Measurements from ENCODE around the gene PPAN. TPM values are rescaled to one million over a fixed set of nuclear protein-coding genes. Genes with fewer than 3 reads are reported as not detected.

The PPAN gene
- total RNA-seq, 1 donor: 19.2 TPM

DNA sequence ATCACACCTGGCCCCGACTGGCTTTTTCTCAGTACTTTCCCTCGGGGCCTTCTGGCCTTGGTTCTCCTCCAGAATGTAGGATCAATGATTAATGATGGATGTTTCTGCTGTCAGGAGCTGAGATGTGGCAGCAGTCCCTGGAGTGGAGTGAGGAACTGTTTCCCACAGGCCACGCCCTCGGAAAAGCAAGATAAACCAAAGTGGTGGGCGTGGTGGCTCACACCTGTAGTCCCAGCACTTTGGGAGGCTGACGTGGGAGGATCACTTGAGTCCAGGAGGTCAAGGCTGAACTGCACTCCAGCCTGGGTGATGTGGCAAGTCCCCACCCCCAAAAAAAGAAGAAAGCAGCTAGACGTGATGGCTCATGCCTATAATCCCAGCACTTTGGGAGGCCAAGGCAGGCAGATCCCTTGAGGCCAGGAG lies 27.1 kb upstream of the PPAN start:
- Histone ChIP-seq H3K4me1 (ENCODE audit: insufficient read depth, low read length) (no peaks in the 10 kb centered on the region), H3K4me3 (ENCODE audit: insufficient read depth, low read length) (no peak overlapping the region), H3K27me3 (ENCODE audit: insufficient read depth, low read length) (no peaks in the 10 kb centered on the region), H3K4me2 (ENCODE audit: insufficient read depth, low read length) (no peak overlapping the region), H3K9me3 (ENCODE audit: low read depth, low read length) (no peaks in the 10 kb centered on the region), H4K20me1 (ENCODE audit: insufficient read depth, low read length) (no peaks in the 10 kb centered on the region), H3K27ac (ENCODE audit: low read depth, low read length) (no peak overlapping the region), H3K36me3 (ENCODE audit: insufficient read depth, low read length) (no peaks in the 10 kb centered on the region), H3K79me2 (ENCODE audit: insufficient read depth, low read length) (no peaks in the 10 kb centered on the region), H2AFZ (ENCODE audit: low read length) (no peak overlapping the region)
- TF ChIP-seq, protein P1, sequence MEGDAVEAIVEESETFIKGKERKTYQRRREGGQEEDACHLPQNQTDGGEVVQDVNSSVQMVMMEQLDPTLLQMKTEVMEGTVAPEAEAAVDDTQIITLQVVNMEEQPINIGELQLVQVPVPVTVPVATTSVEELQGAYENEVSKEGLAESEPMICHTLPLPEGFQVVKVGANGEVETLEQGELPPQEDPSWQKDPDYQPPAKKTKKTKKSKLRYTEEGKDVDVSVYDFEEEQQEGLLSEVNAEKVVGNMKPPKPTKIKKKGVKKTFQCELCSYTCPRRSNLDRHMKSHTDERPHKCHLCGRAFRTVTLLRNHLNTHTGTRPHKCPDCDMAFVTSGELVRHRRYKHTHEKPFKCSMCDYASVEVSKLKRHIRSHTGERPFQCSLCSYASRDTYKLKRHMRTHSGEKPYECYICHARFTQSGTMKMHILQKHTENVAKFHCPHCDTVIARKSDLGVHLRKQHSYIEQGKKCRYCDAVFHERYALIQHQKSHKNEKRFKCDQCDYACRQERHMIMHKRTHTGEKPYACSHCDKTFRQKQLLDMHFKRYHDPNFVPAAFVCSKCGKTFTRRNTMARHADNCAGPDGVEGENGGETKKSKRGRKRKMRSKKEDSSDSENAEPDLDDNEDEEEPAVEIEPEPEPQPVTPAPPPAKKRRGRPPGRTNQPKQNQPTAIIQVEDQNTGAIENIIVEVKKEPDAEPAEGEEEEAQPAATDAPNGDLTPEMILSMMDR (IDR thresholded peaks at IDR 0.05; ENCODE audit: extremely low read depth, low read depth, low read length): no peak
- DNase-seq (ENCODE audit: insufficient read length, low spot score, missing footprints): peak; percentile 23

GRCh38 chr19:10083911-10084310 lies 22.3 kb upstream of the PPAN start:
- TF ChIP-seq, protein P1 (IDR thresholded peaks at IDR 0.05; ENCODE audit: extremely low read depth, low read depth, low read length): no peak
- no peak overlapping the region for H3K4me3 ChIP-seq (ENCODE audit: insufficient read depth, low read length)
- no peaks in the 10 kb centered on the region for H3K79me2 ChIP-seq (ENCODE audit: insufficient read depth, low read length)
- H3K4me2 ChIP-seq (ENCODE audit: insufficient read depth, low read length): no peak overlapping the region
- no peak overlapping the region for H2AFZ ChIP-seq (ENCODE audit: low read length)
- no peaks in the 10 kb centered on the region for H3K36me3 ChIP-seq (ENCODE audit: insufficient read depth, low read length)
- DNase-seq (ENCODE audit: insufficient read length, low spot score, missing footprints): no peak
- no peaks in the 10 kb centered on the region for H3K9me3 ChIP-seq (ENCODE audit: low read depth, low read length)
- H3K27me3 ChIP-seq (ENCODE audit: insufficient read depth, low read length): no peaks in the 10 kb centered on the region
- H3K27ac ChIP-seq (ENCODE audit: low read depth, low read length): no peak overlapping the region
- peaks cover 3% of the 10 kb centered on the region for H3K4me1 ChIP-seq (ENCODE audit: insufficient read depth, low read length)
- H4K20me1 ChIP-seq (ENCODE audit: insufficient read depth, low read length): peaks cover 4% of the 10 kb centered on the region

DNA sequence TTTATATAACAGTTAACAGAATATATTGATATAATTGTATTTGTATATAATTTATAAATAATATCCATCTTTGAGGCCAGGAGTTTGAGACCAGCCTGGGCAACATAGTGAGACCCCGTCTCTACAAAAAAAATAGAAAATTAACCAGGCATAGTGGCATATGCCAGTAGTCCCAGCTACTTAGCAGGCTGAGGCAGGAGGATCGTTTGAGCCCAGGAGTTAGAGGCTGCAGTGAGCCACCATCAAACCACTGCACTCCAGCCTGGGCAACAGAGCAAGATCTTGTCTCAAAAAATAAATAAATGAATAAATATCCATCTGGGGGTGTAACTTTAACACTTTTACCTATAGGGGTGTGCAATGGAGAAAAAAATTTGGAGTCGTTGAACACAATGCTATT lies 21.4 kb upstream of the PPAN start:
- H3K4me2 ChIP-seq (ENCODE audit: insufficient read depth, low read length): no peak overlapping the region
- no peak overlapping the region for H3K27ac ChIP-seq (ENCODE audit: low read depth, low read length)
- H3K36me3 ChIP-seq (ENCODE audit: insufficient read depth, low read length): no peaks in the 10 kb centered on the region
- peaks cover 4% of the 10 kb centered on the region for H4K20me1 ChIP-seq (ENCODE audit: insufficient read depth, low read length)
- no peak for DNase-seq (ENCODE audit: insufficient read length, low spot score, missing footprints)
- H3K27me3 ChIP-seq (ENCODE audit: insufficient read depth, low read length): no peaks in the 10 kb centered on the region
- H3K4me3 ChIP-seq (ENCODE audit: insufficient read depth, low read length): no peak overlapping the region
- H2AFZ ChIP-seq (ENCODE audit: low read length): no peak overlapping the region
- peaks cover 3% of the 10 kb centered on the region for H3K4me1 ChIP-seq (ENCODE audit: insufficient read depth, low read length)
- TF ChIP-seq, protein P1 (IDR thresholded peaks at IDR 0.05; ENCODE audit: extremely low read depth, low read depth, low read length): no peak
- no peaks in the 10 kb centered on the region for H3K9me3 ChIP-seq (ENCODE audit: low read depth, low read length)
- H3K79me2 ChIP-seq (ENCODE audit: insufficient read depth, low read length): no peaks in the 10 kb centered on the region

DNA sequence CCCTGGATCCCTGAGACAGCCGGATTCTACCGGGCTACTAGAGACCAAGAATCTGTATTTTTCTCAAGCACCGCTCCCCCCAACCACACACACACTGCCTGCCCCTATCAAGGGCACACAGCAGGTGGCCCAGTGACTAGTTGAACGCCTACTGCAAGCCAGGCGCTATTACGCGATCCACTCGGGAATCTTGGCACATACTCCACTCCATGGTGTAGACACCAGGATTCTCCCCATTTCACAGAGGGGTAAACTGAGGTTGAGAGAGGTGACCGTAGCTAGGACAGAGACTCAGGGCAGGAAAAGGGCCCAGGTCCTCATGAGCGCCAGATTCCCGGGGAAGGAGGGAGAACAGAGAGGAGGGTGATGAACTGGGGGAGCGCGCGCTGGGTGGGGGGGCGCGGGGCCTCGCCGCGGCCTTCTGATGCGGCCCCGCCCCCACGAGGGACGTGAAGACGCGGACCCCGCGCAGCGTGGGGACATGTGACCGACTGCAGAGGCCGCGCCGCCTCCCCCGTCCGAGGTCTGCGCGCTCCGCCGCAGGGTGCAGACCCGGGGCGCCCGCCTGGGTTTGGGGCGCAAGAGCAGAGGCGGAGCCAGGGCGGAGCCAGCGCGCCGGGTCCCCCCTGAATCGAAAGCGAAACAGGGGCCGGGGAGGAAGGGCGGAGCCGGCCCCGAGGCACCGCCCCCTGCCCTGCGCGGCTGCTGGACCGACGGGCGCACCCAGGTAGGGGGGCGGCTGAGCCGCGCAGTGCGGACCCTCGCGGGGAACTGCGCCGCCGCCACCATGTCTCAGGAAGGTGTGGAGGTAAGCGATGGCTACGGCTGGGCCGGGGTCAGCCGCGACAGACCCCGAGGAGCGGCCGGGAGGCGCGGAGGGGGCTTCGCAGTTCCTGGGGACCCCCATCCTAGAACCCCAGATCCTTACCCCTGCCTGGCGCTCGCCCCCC lies 20.2 kb upstream of the PPAN start, which contains the start of gene SHFL:
Gene SHFL, plus strand, starts transcription at position 677 of the 950 bp plus-strand sequence. Its CDS starts 111 bp downstream, at position 788.
- peak within 1 kb of the TSS; percentile 70 for H3K27ac ChIP-seq (ENCODE audit: low read depth, low read length)
- no peaks in the 10 kb centered on the region for H3K36me3 ChIP-seq (ENCODE audit: insufficient read depth, low read length)
- H3K27me3 ChIP-seq (ENCODE audit: insufficient read depth, low read length): no peaks in the 10 kb centered on the region
- DNase-seq (ENCODE audit: insufficient read length, low spot score, missing footprints): peak; percentile 98
- H3K9me3 ChIP-seq (ENCODE audit: low read depth, low read length): no peaks in the 10 kb centered on the region
- H2AFZ ChIP-seq (ENCODE audit: low read length): peak within 1 kb of the TSS; percentile 89
- no peaks in the 10 kb centered on the region for H3K79me2 ChIP-seq (ENCODE audit: insufficient read depth, low read length)
- H4K20me1 ChIP-seq (ENCODE audit: insufficient read depth, low read length): peaks cover 4% of the 10 kb centered on the region
- TF ChIP-seq, protein P1 (IDR thresholded peaks at IDR 0.05; ENCODE audit: extremely low read depth, low read depth, low read length): no peak
- peaks cover 3% of the 10 kb centered on the region for H3K4me1 ChIP-seq (ENCODE audit: insufficient read depth, low read length)
- peak within 1 kb of the TSS; percentile 87 for H3K4me2 ChIP-seq (ENCODE audit: insufficient read depth, low read length)
- H3K4me3 ChIP-seq (ENCODE audit: insufficient read depth, low read length): peak within 1 kb of the TSS; percentile 98
